Measurements from ENCODE around the gene SEC23A. TPM values are rescaled to one million over a fixed set of nuclear protein-coding genes. Genes with fewer than 3 reads are reported as not detected.
A peak's percentile ranks its signal among the peaks of the same experiment; 100 is the strongest.
"Not testable (repeated sequence)": the region's sequence is repeated elsewhere in the genome, so short reads cannot be mapped to it uniquely, and the experiment has no call there.

SEC23A gene
- total RNA-seq, 1 experiment from 2014 or later = 278 TPM

DNA sequence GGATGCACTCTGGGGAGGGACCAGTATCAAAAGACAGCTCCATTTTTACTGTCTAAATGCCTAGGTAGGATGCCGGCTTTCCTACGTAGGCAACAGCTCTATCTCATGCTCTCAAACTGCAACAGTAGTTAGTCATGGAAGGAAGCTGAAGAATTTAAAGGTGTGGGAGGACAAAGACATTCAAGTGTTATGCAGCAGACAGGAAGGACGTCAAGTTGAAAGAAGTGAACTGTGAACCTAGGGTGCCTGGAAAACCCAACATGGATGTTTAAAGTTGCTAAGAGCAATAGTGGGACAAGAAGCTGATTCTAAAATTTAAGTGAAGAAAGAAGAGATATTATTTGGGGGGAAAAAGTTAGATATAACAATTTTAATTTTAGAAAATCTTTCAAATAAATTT, 5.9 kb downstream of the SEC23A start:
- in situ Hi-C loops (cut with HindIII; ENCODE audit: low sequenced_read_pairs) = no loop called here
- DNase-seq (ENCODE audit: low spot score) = peak; percentile 17

DNA sequence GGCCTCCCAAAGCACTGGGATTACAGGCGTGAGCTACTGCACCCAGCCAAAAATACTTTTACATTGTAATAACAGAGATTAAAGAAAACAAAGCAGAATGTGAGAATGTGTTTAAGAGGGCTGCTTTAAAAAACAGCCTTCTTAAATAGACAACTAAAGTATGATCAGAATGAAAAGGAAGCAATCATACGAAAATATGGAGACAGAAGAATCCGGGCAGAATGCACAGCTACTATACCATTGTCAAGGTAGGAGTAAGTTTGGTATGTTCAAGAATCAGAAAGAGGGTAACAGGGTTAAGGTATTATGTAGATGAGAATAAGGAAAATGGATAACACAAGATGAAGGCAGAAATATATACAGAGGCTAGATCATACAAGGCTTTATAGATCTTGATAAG, 8.5 kb downstream of the SEC23A start:
- in situ Hi-C loops (cut with HindIII; ENCODE audit: low sequenced_read_pairs) = no loop called here
- no peak for DNase-seq (ENCODE audit: low spot score)

DNA sequence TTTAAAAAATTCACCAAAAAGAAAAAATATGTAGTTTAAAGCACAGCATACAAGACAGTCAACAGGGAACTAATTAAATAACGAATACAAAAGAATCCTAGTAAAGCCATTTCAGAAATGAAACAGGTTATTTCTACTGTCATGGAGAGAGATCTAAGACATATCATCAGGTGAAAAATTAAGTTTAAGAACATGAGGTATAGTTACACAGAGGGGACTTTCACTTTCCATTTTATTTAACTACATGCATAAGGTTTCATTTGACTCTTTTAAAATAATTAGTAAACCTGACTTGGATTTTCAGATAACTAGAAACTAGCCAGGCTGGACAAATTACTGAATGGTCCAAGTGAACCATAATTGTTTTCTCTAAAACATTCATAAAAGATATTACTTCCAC, 11.3 kb downstream of the SEC23A start:
- DNase-seq (ENCODE audit: low spot score) = no peak
- in situ Hi-C loops (cut with HindIII; ENCODE audit: low sequenced_read_pairs) = no loop called here

DNA sequence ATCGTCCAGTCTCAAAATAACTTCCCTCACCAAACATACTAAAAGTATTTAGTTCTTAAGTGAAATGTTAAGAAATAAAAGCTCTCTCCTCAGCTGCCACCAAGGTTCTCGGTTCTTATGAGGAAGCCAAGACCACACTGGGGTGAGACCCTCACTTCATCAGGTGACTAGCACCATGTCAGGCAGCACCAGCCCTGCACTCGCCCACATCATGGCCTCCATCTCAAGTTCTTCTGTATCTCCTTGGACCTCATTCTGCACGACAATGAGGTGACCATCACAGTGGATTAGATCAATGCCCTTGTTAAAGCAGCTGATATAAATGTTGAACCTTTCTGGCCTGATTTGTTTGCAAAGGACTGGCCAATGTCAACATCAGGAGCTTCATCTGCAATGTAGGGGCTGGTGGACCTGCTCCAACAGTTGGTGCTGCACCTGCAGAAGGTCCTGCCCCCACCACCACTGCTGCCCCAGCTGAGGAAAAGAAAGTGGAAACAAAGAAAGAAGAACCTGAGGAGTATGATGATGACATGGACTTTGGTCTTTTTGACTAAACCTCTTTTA, 12.4 kb downstream of the SEC23A start:
- no peak for DNase-seq (ENCODE audit: low spot score)
- in situ Hi-C loops (cut with HindIII; ENCODE audit: low sequenced_read_pairs) = no loop called here

DNA sequence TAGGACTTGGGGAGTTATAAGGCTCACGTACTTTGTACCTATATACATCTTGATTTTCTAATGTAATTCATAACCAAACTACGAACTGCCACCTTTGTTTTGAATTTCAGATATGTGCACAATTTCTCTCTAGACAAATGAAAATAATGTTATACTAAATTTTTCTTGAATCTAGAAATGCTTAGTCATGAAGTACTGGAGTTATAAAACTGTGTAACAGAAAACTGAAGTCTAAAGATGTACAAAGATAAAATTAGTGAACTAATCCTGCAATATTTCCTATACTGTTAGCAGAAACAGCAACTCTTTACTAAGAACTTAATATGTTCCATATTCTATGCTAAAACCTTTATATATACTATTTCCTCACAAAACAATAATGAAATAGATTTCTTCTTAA, 15.5 kb downstream of the SEC23A start:
- in situ Hi-C loops (cut with HindIII; ENCODE audit: low sequenced_read_pairs) = no loop called here
- no peak for DNase-seq (ENCODE audit: low spot score)

DNA sequence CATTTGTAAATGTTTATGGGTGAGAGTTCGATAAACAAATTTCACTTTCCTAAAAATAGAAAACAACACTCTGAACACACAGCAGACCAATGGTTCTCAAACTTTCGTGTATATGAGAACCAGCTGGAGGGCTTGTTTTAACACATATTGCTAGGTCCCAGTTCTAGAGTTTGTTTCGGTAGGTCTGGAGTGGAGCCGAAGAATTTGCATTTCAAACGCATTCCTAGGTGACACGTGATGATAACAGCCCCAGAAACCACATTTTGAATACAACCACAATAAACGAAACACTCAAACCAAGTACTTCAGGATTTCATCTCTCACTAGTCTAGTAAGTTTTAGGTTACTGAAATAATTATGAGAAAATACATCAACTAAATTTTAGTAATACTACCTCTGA, 17.1 kb downstream of the SEC23A start:
- in situ Hi-C loops (cut with HindIII; ENCODE audit: low sequenced_read_pairs) = no loop called here
- no peak for DNase-seq (ENCODE audit: low spot score)

DNA sequence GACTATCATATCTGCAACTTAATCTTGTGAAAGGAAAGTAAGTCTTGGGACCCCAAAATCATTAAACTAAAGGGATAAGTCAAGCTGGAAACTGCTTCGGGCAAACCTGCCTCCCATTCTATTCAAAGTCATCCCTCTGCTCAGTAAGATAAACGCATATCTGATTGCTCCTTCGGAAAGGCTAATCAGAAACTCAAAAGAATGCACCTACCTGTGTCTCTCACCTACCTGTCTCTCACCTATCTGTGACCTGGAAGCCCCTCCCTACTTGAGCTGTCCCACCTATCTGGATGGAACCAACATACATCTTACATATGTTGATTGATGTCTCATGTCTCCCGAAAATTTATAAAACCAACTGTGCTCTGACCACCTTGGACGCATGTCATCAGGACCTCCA, 19.9 kb downstream of the SEC23A start:
- no peak for DNase-seq (ENCODE audit: low spot score)
- in situ Hi-C loops (cut with HindIII; ENCODE audit: low sequenced_read_pairs) = no loop called here

DNA sequence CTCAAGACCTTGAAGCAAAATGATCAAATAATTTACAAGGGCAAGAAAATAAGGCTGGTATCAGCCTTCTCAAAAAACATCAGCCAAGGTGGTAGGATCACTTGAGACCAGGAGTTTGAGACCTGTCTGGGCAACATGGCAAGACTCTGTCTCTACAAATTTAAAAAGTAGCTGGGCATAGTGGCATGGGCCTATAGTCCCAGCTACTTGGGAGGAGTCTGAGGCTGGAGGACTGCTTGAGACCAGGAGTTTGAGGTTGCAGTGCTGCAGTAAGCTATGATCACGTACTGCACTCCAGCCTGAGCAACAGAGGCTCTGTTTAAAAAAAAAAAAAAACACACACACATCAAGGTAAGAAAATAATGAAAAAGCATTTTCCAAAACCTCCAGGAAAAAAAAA, 22.1 kb downstream of the SEC23A start:
- in situ Hi-C loops (cut with HindIII; ENCODE audit: low sequenced_read_pairs) = no loop called here

DNA sequence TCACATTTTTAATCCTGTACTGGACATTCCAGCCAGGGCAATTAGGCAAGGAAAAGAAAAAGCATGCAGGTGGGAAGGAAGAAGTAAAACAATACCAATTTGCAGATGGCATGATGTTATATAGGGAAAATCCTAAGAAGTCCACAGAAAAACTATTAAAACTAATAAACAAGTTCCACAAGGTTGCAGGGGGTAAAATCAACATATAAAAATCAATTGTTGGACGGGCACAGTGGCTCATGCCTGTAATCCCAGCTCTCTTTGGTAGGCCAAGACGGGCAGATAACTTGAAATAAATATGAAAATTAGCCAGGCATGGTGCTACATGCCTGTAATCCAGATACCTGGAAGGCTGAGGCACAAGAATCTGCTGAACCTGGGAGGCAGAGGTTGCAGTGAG, 31.9 kb downstream of the SEC23A start:
- DNase-seq (ENCODE audit: low spot score) = no peak

More for the DNA sequence above, 22.1 kb downstream of the SEC23A start:
- no peak for DNase-seq (ENCODE audit: low spot score)

DNA sequence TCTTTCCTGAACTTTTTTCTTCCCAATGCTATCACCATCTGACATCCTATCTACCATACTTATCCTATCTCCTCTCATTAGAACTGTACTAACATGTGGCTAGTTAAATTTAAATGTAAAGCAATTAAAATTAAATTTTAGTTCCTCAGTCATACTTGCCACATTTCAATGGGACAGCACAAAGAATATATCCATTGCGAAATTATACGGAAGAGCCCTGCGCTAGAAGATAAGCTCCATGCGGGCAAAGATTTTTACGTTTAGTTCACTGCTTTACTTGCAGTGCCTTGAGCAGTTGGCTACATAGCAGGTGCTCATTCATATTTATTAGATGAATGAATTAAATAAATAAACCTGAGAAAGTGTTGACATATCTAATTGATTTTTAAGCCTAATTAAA, 33.1 kb downstream of the SEC23A start:
- in situ Hi-C loops (cut with HindIII; ENCODE audit: low sequenced_read_pairs) = no loop called here
- no peak for DNase-seq (ENCODE audit: low spot score)

More for the DNA sequence above, 31.9 kb downstream of the SEC23A start:
- in situ Hi-C loops (cut with HindIII; ENCODE audit: low sequenced_read_pairs) = no loop called here

DNA sequence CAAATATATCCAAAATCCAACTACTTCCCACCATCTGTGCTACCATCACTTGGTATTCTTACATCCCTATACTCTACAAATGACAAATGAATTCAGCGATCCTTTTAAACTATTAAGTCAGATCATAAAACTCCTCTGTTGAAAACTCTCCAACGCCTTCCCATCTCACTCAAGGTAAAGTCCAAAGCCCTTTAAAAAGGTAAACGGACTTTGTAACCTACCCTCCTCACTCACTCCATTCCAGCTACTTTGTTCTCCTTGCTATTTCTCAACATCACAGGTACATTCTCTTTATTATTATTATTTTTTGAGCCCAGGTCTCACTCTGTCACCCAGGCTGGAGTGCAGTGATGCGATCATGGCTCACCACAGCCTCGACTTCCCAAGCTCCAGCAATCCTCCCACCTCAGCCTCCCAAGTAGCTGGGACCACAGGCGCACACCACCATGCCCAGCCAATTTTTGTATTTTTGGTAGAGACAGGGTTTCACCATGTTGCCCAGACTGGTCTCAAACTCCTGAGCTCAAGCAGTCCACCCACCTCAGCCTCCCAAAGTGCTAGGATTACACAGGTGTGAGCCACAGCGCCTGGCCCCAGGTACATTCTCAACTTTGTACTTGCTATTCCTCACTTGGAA, 33.7 kb downstream of the SEC23A start:
- DNase-seq (ENCODE audit: low spot score); in situ Hi-C loops (cut with HindIII; ENCODE audit: low sequenced_read_pairs): not testable (repeated sequence)

DNA sequence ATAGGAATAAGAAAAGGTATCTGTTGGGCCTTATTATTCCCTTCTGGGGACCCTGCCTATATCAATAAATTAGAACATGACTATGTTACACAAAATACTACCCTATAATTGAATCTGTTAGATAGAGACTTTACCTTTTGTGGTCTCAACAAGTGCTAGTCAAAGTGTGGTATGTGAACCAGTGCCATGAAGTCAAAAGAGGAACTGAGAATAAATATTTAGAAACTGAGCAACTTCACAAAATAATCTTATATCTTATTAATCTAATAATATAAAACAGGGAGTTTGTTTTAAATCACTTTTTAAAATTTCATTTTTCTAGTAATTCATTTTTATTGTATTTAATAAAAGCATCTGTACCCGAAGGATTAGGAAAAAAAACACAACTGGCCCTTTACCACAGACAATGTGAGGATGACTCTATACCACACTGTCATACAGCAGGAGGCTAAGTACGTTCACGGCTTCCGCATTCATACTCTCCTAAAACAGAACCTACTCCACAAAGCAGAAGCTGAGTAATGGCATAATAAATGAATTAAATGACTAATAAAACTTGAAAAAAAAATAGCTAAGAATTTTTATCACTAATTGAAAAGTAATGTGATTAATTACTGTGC, 42.1 kb downstream of the SEC23A start:
- in situ Hi-C loops (cut with HindIII; ENCODE audit: low sequenced_read_pairs) = no loop called here
- DNase-seq (ENCODE audit: low spot score) = no peak

DNA sequence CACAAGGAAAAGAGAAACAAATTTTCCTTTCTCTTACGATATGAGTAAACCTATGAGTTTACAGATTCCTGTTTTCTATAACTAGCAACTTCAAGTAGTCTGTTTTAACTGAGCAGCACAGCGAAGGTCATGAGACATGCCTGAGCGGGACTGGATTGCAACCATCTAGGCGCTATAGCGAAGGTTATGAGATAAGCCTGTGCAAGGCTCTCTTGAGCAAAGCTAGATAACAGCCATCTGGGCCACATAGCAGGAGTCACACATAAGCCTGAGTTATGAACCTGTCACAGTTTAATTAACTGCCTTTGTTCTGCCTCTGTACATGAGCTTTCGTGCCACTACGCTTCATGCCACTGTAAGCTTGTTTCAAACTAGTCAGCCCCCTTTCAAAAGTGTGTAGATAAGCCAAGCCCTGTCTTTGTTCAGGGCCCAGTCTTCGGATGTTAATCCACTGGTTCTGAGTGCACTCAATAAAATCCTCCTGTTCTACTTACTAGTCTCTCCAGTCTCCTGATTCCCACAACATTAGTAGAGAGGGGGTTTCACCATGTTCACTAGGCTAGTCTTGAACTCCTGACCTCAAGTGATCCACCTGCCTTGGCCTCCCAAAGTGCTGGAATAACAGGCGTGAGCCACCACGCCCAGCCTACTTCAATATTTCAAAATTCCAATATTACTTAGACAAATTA, 47.1 kb downstream of the SEC23A start:
- no peak for DNase-seq (ENCODE audit: low spot score)
- in situ Hi-C loops (cut with HindIII; ENCODE audit: low sequenced_read_pairs) = no loop called here

DNA sequence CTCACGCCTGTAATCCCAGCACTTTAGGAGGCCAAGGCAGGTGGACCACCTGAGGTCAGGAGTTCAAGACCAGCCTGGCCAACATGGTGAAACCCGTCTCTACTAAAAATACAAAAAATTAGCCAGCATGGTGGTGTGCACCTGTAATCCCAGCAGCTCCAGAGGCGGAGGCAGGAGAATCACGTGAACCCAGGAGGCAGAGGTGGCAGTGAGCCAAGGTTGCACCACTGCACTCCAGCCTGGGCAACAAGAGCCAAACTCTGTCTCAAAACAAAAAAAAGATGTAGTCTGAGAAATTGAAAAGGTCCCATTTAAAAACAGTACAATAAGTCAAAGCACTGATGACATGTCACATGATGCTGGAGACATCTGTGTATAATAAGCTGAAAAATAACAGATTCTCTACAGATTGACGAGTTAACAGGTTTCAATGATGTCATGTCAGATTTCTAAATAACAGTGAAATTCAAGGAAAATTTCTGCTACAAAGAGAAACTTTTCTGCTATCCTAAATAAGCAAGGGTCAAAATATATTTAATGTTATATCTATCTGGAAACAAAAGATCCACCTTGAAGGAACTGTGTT, 50.1 kb downstream of the SEC23A start:
- DNase-seq (ENCODE audit: low spot score); in situ Hi-C loops (cut with HindIII; ENCODE audit: low sequenced_read_pairs): not testable (repeated sequence)

DNA sequence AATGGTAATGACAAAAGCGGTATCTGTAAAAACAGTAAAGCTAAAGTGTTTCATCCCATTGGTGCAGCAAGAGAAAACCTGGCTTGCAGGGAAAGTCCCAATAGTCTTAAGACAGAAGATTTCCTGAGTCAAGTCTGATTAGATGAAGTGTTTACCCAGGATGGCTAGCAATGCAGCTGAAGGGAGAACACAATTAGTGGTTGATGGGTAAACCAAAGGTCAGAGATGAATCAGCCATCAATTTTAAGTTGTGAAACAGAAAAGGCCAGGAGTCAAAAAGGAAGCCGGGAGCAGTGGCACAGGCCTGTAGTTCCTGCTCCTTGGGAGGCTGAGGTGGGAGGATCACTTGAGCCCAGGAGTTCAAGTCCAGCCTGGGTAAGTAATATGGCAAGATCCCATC, 52.6 kb downstream of the SEC23A start:
- in situ Hi-C loops (cut with HindIII; ENCODE audit: low sequenced_read_pairs) = no loop called here
- DNase-seq (ENCODE audit: low spot score) = no peak

DNA sequence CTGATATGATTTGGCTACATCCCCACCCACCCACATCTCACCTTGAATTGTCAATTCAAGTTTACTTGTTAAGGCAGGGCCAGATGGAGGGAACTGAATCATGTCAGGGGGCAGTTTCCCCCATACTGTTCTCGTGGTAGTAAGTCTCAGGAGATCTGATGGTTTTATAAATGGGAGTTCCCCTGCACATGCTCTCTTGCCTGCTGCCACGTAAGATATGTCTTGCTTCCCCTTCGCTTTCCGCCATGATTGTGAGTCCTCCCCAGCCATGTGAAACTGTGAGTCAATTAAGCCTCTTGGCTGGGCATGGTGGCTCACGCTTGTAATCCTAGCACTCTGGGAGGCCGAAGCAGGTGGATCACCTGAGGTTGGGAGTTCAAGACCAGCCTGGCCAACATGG, 57.1 kb downstream of the SEC23A start:
- in situ Hi-C loops (cut with HindIII; ENCODE audit: low sequenced_read_pairs); DNase-seq (ENCODE audit: low spot score): not testable (repeated sequence)

DNA sequence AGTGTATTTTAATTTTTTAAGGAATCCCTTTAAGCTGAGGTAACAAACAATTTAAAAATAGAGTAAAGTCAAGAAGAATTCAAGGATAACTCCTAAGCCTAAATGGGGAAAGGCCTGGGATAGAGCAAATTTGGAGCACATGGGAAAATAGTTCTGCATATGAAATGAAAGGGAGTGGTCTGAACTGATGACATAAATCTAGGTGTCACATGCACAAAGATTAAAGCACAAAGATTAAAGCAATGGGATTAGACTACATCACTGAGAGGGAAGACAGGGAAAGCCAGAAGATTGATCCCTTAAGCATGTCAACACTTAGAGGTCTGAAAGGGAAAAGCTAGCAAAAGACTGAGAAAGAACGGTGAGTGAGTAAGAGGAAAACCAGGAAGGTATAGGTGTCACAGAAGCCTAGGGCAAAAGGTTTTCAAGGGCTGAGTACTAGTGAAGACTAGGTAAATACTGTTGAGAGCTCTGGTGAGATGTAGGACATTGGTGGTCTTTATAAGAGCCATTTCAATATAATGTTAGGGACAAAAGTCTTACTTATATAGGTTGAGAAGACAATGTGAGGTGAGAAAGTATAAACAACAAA, 59.6 kb downstream of the SEC23A start:
- in situ Hi-C loops (cut with HindIII; ENCODE audit: low sequenced_read_pairs) = no loop called here
- DNase-seq (ENCODE audit: low spot score) = no peak

DNA sequence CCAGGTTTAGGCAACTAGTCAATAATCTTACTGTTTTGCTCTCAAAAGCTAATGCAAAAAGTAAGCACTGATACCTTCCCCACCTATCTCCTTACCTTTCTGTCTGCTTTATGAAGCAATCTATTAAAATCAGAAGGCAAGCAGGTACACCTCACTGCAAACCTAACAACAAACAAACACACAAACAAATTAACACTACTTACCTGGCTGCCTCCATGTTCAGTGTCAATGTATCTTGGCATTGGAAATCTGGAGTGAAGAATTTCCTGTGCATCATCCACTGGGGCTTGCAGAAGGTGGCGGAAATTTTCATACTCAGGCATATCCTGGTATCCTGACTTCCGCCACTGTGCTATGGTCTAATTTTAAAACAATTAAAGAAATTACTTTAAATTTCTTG, 62.5 kb downstream of the SEC23A start:
- DNase-seq (ENCODE audit: low spot score) = no peak
- in situ Hi-C loops (cut with HindIII; ENCODE audit: low sequenced_read_pairs) = no loop called here

DNA sequence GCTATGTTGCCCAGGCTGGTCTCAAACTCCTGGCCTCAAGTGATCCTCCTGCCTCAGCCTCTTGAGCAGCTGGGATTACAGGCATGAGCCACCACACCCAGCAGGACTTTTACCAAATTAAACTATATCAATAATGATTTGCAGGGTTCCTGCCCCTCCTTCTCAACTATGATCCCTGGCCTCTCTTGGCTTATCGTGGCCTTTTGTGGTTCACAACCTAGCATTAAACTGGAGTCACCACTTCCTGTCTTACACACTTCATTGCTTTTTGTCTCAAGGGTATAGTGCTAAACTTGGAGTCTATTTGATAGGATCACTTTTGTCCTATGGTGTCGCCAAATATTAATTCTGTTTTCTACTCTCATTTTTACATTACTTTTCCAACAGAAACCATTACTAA, 64.5 kb downstream of the SEC23A start:
- DNase-seq (ENCODE audit: low spot score) = no peak
- in situ Hi-C loops (cut with HindIII; ENCODE audit: low sequenced_read_pairs) = no loop called here

DNA sequence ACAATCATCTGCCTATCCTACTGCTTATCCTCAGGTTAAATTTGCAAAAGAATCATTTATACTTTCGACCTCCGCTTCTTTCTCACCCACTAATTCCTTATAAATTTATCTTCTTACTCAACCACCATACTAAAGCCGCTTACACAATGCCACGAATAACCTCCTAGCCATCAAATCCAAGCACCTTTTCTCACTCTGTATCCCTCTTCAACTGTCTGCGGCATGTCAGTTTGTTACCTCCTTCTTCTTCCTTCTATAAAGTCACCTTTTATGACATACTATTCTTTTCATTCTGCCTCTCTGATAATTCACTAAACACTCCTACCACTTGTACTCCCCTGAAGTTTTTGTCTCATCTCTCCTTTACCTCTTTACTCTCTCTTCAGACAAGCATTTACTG, 66.3 kb downstream of the SEC23A start:
- in situ Hi-C loops (cut with HindIII; ENCODE audit: low sequenced_read_pairs) = no loop called here
- no peak for DNase-seq (ENCODE audit: low spot score)

Data from G401 (cell line).